Measurements from ENCODE around the gene BTBD6.

- no peak for TF ChIP-seq CTCF (IDR thresholded peaks at IDR 0.05)
- TF ChIP-seq POLR2A (IDR thresholded peaks at IDR 0.05): no peak
These were observed 28.6 kb upstream of the BTBD6 start for GRCh38 chr14:105219753-105220152.
